HepG2 (cell line): ENCODE measurements around the gene PHACTR3. TPM values are rescaled to one million over a fixed set of nuclear protein-coding genes. Genes with fewer than 3 reads are reported as not detected.

Experiments used
- ATAC-seq: fragments of 200-7000 bp; cut with Tn5 transposase; 3 replicates; pipeline ENCODE4 v1.9.1; 2020; ENCODE audit warnings: mild to moderate bottlenecking, moderate library complexity
- BruUV-seq: library from RNA; stranded (reverse); fragments of 400-500 nt; replicated peaks from 2 replicates; lab custom pipeline; 2021; lab: Mats Ljungman, UMichigan
- CTCF ChIA-PET: fragments of 300-600 bp; formaldehyde crosslinking; extraction: SDS; loops from one replicate; lab custom pipeline; 2021; ENCODE audit warnings: low total read pairs, inconsistent platforms, low intra/inter-chr PET ratio; lab: Yijun Ruan, JAX
- POLR2A ChIA-PET: fragments of 350-600 bp; sonication (Branson Sonifier 250); formaldehyde crosslinking; loops from one replicate; lab custom pipeline; 2020; ENCODE audit warnings: antibody characterized with exemption, inconsistent platforms; lab: Yijun Ruan, JAX
- DNase-seq: peaks from one replicate; pipeline ENCODE4 v3.0.0-alpha.2; 2015; ENCODE audit warnings: low spot score
- FAIRE-seq: peaks from 3 replicates; lab custom pipeline; 2011; peaks lifted over from hg19 to GRCh38; lab: Jason Lieb, UNC
- H2AFZ ChIP-seq: one replicate; pipeline ENCODE4 v1.6.1; 2011; ENCODE audit warnings: low read length, inconsistent platforms
- H3K27ac ChIP-seq: fragments of 300-600 bp; 3 replicates; pipeline ENCODE4 v1.8.0; 2011; ENCODE audit warnings: mixed run types, mild to moderate bottlenecking, mixed read lengths, low read length, inconsistent platforms; ENCODE audit not compliant: insufficient read depth; ENCODE audit errors: extremely low read length
- H3K27me3 ChIP-seq, 2 experiments: fragments of 200-600 bp in 1 of 2; 2 replicates in 1 of 2; 3 replicates in 1 of 2; pipeline versions ENCODE4 v1.6.0 to v1.8.0; 2011; ENCODE audit warnings: low read length in 2 of 2, mild to moderate bottlenecking in 2 of 2, moderate library complexity in 2 of 2, inconsistent platforms in 1 of 2; ENCODE audit not compliant: insufficient read depth in 2 of 2, control insufficient read depth in 1 of 2
- H3K36me3 ChIP-seq, 2 experiments: fragments of 200-600 bp in 1 of 2; replicated peaks in 1 of 2; 2 replicates in 1 of 2; 3 replicates in 1 of 2; pipeline versions ENCODE4 v1.5.1 to v1.8.0; 2011; ENCODE audit warnings: low read length in 2 of 2, inconsistent platforms in 1 of 2; ENCODE audit not compliant: insufficient read depth in 2 of 2, control insufficient read depth in 1 of 2
- H3K4me1 ChIP-seq: 2 replicates; pipeline ENCODE4 v1.5.1; 2012; ENCODE audit warnings: low read length, inconsistent platforms; ENCODE audit not compliant: insufficient read depth
- H3K4me2 ChIP-seq: 2 replicates; pipeline ENCODE4 v1.6.0; 2011; ENCODE audit warnings: low read depth, low read length, inconsistent platforms
- H3K4me3 ChIP-seq, 3 experiments: fragments of 200-600 bp in 1 of 3; sonication (generic), shearing (Covaris generic) in 1 of 3; replicated peaks in 1 of 3; 2 replicates each; pipeline ENCODE4 v1.5.1; 2011 to 2016; ENCODE audit warnings: low read length in 3 of 3, inconsistent platforms in 2 of 3, low read depth in 2 of 3, mild to moderate bottlenecking in 2 of 3, control low read depth in 1 of 3, mixed read lengths in 1 of 3; ENCODE audit not compliant: insufficient read depth in 1 of 3
- H3K79me2 ChIP-seq: one replicate; pipeline ENCODE4 v1.6.1; 2011; ENCODE audit warnings: low read length, inconsistent platforms; ENCODE audit not compliant: insufficient read depth
- H3K9ac ChIP-seq: 2 replicates; pipeline ENCODE4 v1.6.0; 2011; ENCODE audit warnings: mild to moderate bottlenecking, low read depth, low read length, inconsistent platforms; ENCODE audit not compliant: insufficient read depth
- H3K9me3 ChIP-seq: 2 replicates; pipeline ENCODE4 v1.5.1; 2012; ENCODE audit warnings: mild to moderate bottlenecking, low read length
- H4K20me1 ChIP-seq: 2 replicates; pipeline ENCODE4 v1.6.0; 2011; ENCODE audit warnings: inconsistent platforms, mild to moderate bottlenecking, low read length, moderate library complexity; ENCODE audit not compliant: insufficient read depth
- CBX5 ChIP-seq: sonication (generic); formaldehyde crosslinking; IDR thresholded peaks from 2 replicates; pipeline ENCODE4 v1.4.0; 2020; ENCODE audit warnings: missing genetic modification reagents, borderline replicate concordance
- SMAD3 ChIP-seq: sonication (generic); formaldehyde crosslinking; IDR thresholded peaks from 2 replicates; pipeline ENCODE4 v1.4.0; 2020; ENCODE audit warnings: missing genetic modification reagents
- ZFAT ChIP-seq: sonication (generic); formaldehyde crosslinking; conservative IDR thresholded peaks from 2 replicates; pipeline ENCODE4 v1.8.1; 2023; ENCODE audit warnings: missing genetic modification reagents, inconsistent platforms
- ZNF562 ChIP-seq: sonication (generic); formaldehyde crosslinking; IDR thresholded peaks from 2 replicates; pipeline ENCODE4 v1.8.0; 2022; ENCODE audit warnings: missing genetic modification reagents, borderline replicate concordance
- ZNF580 ChIP-seq: IDR thresholded peaks from 2 replicates; pipeline ENCODE4 v1.6.1; 2016; ENCODE audit warnings: low read depth, borderline replicate concordance
- ZNF644 ChIP-seq: IDR thresholded peaks from 2 replicates; pipeline ENCODE4 v1.6.1; 2016; ENCODE audit warnings: low read depth
- WGBS: methylation state at CpG from one replicate; pipeline ENCODE4 v1.1.6; 2017; ENCODE audit warnings: low lambda C conversion rate; 5-methylcytosine and 5-hydroxymethylcytosine counted together
- in situ Hi-C: cut with HindIII; loops from 2 replicates; pipeline ENCODE4 v1.10.0; 2017; ENCODE audit warnings: low pct_unique_long_range_greater_than_20kb; ENCODE audit not compliant: extremely low pct_ligation_motif_present
- intact Hi-C: fragments of 100-400 bp; cut with micrococcal nuclease; formaldehyde crosslinking; loops from one replicate; pipeline ENCODE4 v1.10.0; 2022; ENCODE audit not compliant: unreplicated experiment
- polyA plus RNA-seq, 8 experiments: library from polyadenylated mRNA; depleted of rRNA in 3 of 8; stranded (reverse) in 7 of 8; unstranded in 1 of 8; fragments of >200 nt; fragmentation: Illumina TruSeq in 4 of 8; extraction: Trizol in 4 of 8; gene quantifications; 2 replicates each; pipeline versions ENCODE4 v1.2.1 to v1.2.3, GENCODE V29; 2011 to 2016; ENCODE audit warnings: low read depth in 4 of 8, missing spikeins in 1 of 8, mixed read lengths in 1 of 8; ENCODE audit not compliant: insufficient read depth in 1 of 8
- total RNA-seq, 5 experiments: library from RNA; depleted of rRNA; stranded (reverse); fragments of >200 nt; fragmentation: Illumina TruSeq; extraction: Trizol; gene quantifications; 2 replicates each; pipeline ENCODE4 v1.2.3, GENCODE V29; 2016; ENCODE audit warnings: low read depth in 1 of 5
- TF ChIP-seq, protein P1 (sequence below): sonication (generic); formaldehyde crosslinking; IDR thresholded peaks from 2 replicates; pipeline ENCODE4 v1.5.0; 2020; ENCODE audit warnings: mild to moderate bottlenecking, missing genetic modification reagents
- TF ChIP-seq, protein P2 (sequence below): sonication (generic); formaldehyde crosslinking; IDR thresholded peaks from 2 replicates; pipeline ENCODE4 v1.5.0; 2020; ENCODE audit warnings: mild to moderate bottlenecking, missing genetic modification reagents, borderline replicate concordance

PHACTR3 gene
- total and polyA plus RNA-seq, 2 of the 13 experiments (the other 11 are each of a cell fraction or from before 2014, with no cell fraction given): not detected

DNA sequence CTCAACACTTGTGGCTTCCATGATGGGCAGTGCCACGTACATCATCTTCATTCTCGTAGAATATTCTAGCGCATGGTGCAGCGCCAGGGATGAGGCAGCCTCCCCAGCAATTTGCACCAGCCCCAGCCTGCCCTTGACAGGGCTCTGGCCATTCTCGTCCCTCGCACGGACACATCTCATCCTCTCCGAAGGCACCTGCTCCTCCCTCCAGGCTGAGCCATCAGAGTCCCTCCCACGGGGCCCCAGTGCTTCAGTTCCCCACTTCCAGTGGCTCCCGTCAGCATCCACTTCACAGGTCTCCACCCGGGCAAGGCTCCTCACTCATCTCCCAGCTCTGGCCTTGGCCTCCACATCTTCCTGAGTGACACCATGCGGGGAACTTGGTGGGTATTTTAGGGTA lies 13.3 kb upstream of the PHACTR3 start:
- Histone ChIP-seq H4K20me1 (no peaks in the 10 kb centered on the region), H3K9me3 (no peaks in the 10 kb centered on the region), H3K27ac (no peak overlapping the region), H2AFZ (no peak overlapping the region), H3K36me3 (no peaks in the 10 kb centered on the region), H3K27me3 (peaks cover 0 to 53% of the 10 kb centered on the region in 2 experiments; a peak in 3 of 5 replicates), H3K79me2 (no peaks in the 10 kb centered on the region)
- POLR2A ChIA-PET: no interaction called here
- no TSS peak for BruUV-seq
- in situ Hi-C loops: no loop called here
- TF ChIP-seq ZNF580 (CRISPR knock-in tag): no peak
- TF ChIP-seq, protein P1, sequence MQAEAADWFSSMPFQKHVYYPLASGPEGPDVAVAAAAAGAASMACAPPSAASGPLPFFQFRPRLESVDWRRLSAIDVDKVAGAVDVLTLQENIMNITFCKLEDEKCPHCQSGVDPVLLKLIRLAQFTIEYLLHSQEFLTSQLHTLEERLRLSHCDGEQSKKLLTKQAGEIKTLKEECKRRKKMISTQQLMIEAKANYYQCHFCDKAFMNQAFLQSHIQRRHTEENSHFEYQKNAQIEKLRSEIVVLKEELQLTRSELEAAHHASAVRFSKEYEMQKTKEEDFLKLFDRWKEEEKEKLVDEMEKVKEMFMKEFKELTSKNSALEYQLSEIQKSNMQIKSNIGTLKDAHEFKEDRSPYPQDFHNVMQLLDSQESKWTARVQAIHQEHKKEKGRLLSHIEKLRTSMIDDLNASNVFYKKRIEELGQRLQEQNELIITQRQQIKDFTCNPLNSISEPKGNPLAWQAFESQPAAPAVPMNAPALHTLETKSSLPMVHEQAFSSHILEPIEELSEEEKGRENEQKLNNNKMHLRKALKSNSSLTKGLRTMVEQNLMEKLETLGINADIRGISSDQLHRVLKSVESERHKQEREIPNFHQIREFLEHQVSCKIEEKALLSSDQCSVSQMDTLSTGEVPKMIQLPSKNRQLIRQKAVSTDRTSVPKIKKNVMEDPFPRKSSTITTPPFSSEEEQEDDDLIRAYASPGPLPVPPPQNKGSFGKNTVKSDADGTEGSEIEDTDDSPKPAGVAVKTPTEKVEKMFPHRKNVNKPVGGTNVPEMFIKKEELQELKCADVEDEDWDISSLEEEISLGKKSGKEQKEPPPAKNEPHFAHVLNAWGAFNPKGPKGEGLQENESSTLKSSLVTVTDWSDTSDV (CRISPR knock-in tag): no peak
- TF ChIP-seq SMAD3 (CRISPR knock-in tag): no peak
- TF ChIP-seq, protein P2, sequence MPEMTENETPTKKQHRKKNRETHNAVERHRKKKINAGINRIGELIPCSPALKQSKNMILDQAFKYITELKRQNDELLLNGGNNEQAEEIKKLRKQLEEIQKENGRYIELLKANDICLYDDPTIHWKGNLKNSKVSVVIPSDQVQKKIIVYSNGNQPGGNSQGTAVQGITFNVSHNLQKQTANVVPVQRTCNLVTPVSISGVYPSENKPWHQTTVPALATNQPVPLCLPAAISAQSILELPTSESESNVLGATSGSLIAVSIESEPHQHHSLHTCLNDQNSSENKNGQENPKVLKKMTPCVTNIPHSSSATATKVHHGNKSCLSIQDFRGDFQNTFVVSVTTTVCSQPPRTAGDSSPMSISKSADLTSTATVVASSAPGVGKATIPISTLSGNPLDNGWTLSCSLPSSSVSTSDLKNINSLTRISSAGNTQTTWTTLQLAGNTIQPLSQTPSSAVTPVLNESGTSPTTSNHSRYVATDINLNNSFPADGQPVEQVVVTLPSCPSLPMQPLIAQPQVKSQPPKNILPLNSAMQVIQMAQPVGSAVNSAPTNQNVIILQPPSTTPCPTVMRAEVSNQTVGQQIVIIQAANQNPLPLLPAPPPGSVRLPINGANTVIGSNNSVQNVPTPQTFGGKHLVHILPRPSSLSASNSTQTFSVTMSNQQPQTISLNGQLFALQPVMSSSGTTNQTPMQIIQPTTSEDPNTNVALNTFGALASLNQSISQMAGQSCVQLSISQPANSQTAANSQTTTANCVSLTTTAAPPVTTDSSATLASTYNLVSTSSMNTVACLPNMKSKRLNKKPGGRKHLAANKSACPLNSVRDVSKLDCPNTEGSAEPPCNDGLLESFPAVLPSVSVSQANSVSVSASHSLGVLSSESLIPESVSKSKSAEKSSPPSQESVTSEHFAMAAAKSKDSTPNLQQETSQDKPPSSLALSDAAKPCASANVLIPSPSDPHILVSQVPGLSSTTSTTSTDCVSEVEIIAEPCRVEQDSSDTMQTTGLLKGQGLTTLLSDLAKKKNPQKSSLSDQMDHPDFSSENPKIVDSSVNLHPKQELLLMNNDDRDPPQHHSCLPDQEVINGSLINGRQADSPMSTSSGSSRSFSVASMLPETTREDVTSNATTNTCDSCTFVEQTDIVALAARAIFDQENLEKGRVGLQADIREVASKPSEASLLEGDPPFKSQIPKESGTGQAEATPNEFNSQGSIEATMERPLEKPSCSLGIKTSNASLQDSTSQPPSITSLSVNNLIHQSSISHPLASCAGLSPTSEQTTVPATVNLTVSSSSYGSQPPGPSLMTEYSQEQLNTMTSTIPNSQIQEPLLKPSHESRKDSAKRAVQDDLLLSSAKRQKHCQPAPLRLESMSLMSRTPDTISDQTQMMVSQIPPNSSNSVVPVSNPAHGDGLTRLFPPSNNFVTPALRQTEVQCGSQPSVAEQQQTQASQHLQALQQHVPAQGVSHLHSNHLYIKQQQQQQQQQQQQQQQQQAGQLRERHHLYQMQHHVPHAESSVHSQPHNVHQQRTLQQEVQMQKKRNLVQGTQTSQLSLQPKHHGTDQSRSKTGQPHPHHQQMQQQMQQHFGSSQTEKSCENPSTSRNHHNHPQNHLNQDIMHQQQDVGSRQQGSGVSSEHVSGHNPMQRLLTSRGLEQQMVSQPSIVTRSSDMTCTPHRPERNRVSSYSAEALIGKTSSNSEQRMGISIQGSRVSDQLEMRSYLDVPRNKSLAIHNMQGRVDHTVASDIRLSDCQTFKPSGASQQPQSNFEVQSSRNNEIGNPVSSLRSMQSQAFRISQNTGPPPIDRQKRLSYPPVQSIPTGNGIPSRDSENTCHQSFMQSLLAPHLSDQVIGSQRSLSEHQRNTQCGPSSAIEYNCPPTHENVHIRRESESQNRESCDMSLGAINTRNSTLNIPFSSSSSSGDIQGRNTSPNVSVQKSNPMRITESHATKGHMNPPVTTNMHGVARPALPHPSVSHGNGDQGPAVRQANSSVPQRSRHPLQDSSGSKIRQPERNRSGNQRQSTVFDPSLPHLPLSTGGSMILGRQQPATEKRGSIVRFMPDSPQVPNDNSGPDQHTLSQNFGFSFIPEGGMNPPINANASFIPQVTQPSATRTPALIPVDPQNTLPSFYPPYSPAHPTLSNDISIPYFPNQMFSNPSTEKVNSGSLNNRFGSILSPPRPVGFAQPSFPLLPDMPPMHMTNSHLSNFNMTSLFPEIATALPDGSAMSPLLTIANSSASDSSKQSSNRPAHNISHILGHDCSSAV (CRISPR knock-in tag): no peak
- TF ChIP-seq CBX5 (CRISPR knock-in tag): no peak
- TF ChIP-seq ZFAT: no peak
- TF ChIP-seq ZNF562 (CRISPR knock-in tag): no peak
- TF ChIP-seq ZNF644 (CRISPR knock-in tag): no peak
- TF ChIP-seq, all 625 proteins: peak for 0
- 0 out of 2 replicates have a peak, but pooled peaks cover 3% of the 10 kb centered on the region for H3K4me1 ChIP-seq
- ATAC-seq: no peak
- no peak overlapping the region for H3K4me2 ChIP-seq
- WGBS: 38% methylated on average over 12 of the region's 12 CpGs
- CTCF ChIA-PET: no interaction called here
- intact Hi-C loops: loop anchor here (10.0 kb wide), 1 partner anchor 264 kb away; no protein-coding TSS in a partner anchor
- no peak for FAIRE-seq
- no peak overlapping the region for H3K4me3 ChIP-seq
- no peak overlapping the region for H3K9ac ChIP-seq
- no peak for DNase-seq
